GM19328 (cell line): ENCODE results near the gene FN3KRP.
"Not testable (repeated sequence)": the region's sequence is repeated elsewhere in the genome, so short reads cannot be mapped to it uniquely, and the experiment has no call there.

Experiments used
- ATAC-seq: cut with Tn5 transposase; IDR thresholded peaks from one replicate; pipeline ENCODE4 v1.9.1; 2021; ENCODE audit warnings: mild to moderate bottlenecking, moderate library complexity; ENCODE audit not compliant: unreplicated experiment

The FN3KRP gene

GRCh38 chr17:82774456-82774855 lies 58.0 kb downstream of the FN3KRP start:
- ATAC-seq, result not testable (repeated sequence)

DNA sequence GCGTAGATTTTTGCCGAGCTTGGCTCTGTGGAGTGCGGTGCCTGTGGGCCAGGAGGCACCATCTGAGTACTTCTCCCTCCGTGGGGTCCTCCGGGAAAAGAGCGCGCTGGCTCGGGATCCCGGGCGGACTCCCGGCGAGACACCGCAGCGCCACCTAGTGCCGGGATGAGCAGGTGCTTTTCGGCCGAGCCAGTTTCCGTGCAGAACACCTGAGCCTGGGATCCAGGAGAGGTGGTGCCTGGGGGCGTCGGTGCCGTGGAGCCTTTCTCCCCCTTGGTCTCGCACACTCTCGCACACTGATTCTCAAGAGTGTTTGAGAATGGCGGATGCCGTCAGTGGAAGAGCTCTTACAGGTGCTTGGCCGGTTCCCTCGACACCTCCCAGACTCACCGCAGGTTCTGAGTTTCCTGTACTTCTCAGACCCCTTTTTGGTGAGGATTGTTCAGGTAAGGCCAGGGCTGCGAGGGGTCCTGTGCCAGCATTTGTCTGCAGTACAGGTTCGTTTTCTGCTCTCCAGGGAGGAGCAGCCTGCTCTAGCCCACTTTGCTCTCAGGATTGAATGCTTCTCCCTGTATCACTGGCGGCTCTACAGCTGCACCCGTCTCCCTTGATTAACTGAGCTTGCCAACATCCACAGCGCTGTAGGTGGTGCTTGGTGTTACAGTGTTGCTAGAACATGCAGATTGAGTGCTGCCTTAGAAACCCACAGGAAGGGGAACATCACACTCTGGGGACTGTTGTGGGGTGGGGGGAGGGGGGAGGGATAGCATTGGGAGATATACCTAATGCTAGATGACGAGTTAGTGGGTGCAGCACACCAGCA lies 58.7 kb downstream of the FN3KRP start:
- ATAC-seq, result no peak

GRCh38 chr17:82776454-82776853 lies 59.9 kb downstream of the FN3KRP start:
- ATAC-seq, result no peak
